ENCODE measurements around the gene PDE1C.

The PDE1C gene

DNA sequence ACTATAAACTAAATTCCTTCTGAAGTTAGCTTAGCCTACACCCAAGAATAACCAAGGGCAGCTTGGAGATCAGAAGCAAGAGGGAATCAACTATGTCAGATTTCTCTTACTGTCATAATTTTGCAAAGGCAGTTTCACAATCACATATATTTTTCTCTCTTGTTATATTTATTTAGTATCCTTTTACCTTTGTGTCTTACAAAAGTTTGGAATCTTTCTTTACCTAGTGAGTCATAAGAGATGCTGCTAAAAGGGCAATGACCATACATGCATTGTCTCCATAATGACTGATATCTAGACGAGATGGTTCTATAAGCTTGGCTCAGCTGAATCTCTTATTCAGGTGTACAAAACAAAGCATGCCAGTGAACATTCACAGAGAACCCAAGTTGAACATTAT, 322.1 kb downstream of the PDE1C start:
- DNase-seq (ENCODE audit: low spot score) (no peak), ATAC-seq (ENCODE audit: low read depth) (peak; percentile 77)
- Histone ChIP-seq H3K27me3 (ENCODE audit: insufficient read depth, poor library complexity, severe bottlenecking) (no peaks in the 10 kb centered on the region), H3K9me3 (ENCODE audit: severe bottlenecking) (no peaks in the 10 kb centered on the region), H3K4me1 (ENCODE audit: insufficient read depth, poor library complexity, severe bottlenecking) (peaks cover 8% of the 10 kb centered on the region), H3K36me3 (ENCODE audit: low read depth) (no peaks in the 10 kb centered on the region), H3K27ac (ENCODE audit: poor library complexity, severe bottlenecking) (peak overlapping the region; percentile 45), H3K4me3 (ENCODE audit: severe bottlenecking) (no peak overlapping the region)
- TF ChIP-seq, protein P1, sequence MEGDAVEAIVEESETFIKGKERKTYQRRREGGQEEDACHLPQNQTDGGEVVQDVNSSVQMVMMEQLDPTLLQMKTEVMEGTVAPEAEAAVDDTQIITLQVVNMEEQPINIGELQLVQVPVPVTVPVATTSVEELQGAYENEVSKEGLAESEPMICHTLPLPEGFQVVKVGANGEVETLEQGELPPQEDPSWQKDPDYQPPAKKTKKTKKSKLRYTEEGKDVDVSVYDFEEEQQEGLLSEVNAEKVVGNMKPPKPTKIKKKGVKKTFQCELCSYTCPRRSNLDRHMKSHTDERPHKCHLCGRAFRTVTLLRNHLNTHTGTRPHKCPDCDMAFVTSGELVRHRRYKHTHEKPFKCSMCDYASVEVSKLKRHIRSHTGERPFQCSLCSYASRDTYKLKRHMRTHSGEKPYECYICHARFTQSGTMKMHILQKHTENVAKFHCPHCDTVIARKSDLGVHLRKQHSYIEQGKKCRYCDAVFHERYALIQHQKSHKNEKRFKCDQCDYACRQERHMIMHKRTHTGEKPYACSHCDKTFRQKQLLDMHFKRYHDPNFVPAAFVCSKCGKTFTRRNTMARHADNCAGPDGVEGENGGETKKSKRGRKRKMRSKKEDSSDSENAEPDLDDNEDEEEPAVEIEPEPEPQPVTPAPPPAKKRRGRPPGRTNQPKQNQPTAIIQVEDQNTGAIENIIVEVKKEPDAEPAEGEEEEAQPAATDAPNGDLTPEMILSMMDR (IDR thresholded peaks at IDR 0.05; ENCODE audit: poor library complexity, severe bottlenecking), result no peak

DNA sequence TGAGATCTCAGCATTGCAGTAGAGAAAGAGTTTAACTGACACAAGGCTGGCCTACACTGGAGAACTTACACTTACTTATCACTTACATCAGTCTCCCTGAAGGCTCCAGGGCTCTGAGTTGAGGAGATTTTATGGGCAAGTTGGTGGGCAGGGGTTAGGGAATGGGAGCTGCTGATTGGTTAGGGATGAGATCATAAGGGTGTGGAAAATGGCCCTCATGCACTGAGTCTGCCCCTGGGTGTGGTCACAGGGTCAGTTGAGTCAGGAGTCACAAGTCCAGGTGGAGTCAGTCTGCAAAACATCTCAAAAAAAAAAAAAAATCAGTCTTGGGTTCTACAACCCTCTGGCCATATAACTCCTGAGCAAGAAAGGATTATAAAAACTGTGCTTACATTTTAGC, 322.7 kb downstream of the PDE1C start:
- TF ChIP-seq, protein P1 (IDR thresholded peaks at IDR 0.05; ENCODE audit: poor library complexity, severe bottlenecking), result no peak
- no peaks in the 10 kb centered on the region for H3K27me3 ChIP-seq (ENCODE audit: insufficient read depth, poor library complexity, severe bottlenecking)
- no peak overlapping the region for H3K4me3 ChIP-seq (ENCODE audit: severe bottlenecking)
- no peak for DNase-seq (ENCODE audit: low spot score)
- H3K9me3 ChIP-seq (ENCODE audit: severe bottlenecking), result no peaks in the 10 kb centered on the region
- H3K27ac ChIP-seq (ENCODE audit: poor library complexity, severe bottlenecking), result peak overlapping the region; percentile 45
- H3K36me3 ChIP-seq (ENCODE audit: low read depth), result no peaks in the 10 kb centered on the region
- peaks cover 8% of the 10 kb centered on the region for H3K4me1 ChIP-seq (ENCODE audit: insufficient read depth, poor library complexity, severe bottlenecking)
- ATAC-seq (ENCODE audit: low read depth), result peak; percentile 75

DNA sequence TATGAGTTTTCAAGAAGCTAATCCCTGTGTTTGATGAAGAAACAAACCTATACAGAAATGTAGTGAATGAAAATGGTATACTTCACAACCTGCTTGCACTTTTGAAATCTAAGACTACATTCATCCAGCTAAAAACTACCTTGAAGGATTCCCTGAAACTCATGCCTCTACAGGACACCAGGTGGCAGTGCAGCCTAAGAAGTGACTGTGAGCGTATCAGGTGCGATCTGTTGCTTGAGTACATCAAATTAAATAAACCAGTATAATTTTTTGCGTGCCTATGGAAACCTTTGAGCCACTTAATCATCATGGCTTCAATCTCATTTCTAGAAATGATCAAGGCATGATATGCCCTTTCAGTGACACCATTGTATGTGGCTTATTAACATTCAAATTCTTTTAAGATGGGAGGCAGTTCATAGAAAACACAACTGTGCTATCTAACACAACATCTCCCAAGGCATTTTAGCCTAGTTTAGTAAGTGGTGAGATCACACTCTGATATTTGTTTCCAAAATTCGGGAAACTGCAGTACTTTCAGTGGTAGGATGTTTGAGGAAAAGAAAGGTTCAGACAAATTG, 325.8 kb downstream of the PDE1C start:
- DNase-seq (ENCODE audit: low spot score), result no peak

DNA sequence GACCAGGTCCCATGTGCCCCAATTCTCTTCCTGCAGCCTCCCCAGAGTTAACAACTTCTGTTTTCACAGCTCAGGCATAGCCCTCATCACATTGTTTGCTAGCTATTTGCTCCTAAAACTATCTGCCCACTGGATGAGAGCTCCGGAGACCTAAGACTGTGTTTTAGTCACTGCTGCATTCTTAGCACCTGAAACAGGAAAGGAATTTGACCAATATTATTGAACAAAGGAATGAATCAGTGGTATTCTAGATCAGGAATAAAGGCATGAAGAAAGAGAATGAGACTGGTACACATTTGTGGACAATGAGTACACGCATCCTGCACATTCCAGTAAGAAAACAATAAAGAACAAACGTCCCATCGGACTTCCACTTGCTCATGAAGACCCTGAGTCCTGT, 328.4 kb downstream of the PDE1C start:
- Histone ChIP-seq H3K9me3 (ENCODE audit: severe bottlenecking) (no peaks in the 10 kb centered on the region), H3K4me3 (ENCODE audit: severe bottlenecking) (no peak overlapping the region), H3K36me3 (ENCODE audit: low read depth) (no peaks in the 10 kb centered on the region), H3K27ac (ENCODE audit: poor library complexity, severe bottlenecking) (no peak overlapping the region), H3K27me3 (ENCODE audit: insufficient read depth, poor library complexity, severe bottlenecking) (no peaks in the 10 kb centered on the region), H3K4me1 (ENCODE audit: insufficient read depth, poor library complexity, severe bottlenecking) (no peaks in the 10 kb centered on the region)
- DNase-seq (ENCODE audit: low spot score) (no peak), ATAC-seq (ENCODE audit: low read depth) (peak; percentile 58)
- TF ChIP-seq, protein P1 (IDR thresholded peaks at IDR 0.05; ENCODE audit: poor library complexity, severe bottlenecking), result no peak

More for the DNA sequence above, 325.8 kb downstream of the PDE1C start:
- ATAC-seq (ENCODE audit: low read depth), result peak; percentile 64
- no peaks in the 10 kb centered on the region for H3K9me3 ChIP-seq (ENCODE audit: severe bottlenecking)
- H3K27me3 ChIP-seq (ENCODE audit: insufficient read depth, poor library complexity, severe bottlenecking), result no peaks in the 10 kb centered on the region
- H3K4me3 ChIP-seq (ENCODE audit: severe bottlenecking), result no peak overlapping the region
- H3K36me3 ChIP-seq (ENCODE audit: low read depth), result no peaks in the 10 kb centered on the region
- TF ChIP-seq, protein P1 (IDR thresholded peaks at IDR 0.05; ENCODE audit: poor library complexity, severe bottlenecking), result peak; percentile 91
- H3K27ac ChIP-seq (ENCODE audit: poor library complexity, severe bottlenecking), result no peak overlapping the region
- H3K4me1 ChIP-seq (ENCODE audit: insufficient read depth, poor library complexity, severe bottlenecking), result peaks cover 8% of the 10 kb centered on the region

All from RWPE2 (cell line).